GM23338 (cell line): ENCODE measurements around the gene AMBRA1.

Source experiments
- CREB1 ChIP-seq: fragments of 250-450 bp; sonication (Bioruptor Pico); IDR thresholded peaks from 2 replicates; pipeline ENCODE4 v1.5.0; 2020; ENCODE audit warnings: low read depth, mild to moderate bottlenecking, moderate library complexity
- EZH2 ChIP-seq: fragments of 200-600 bp; sonication (generic); IDR thresholded peaks from one replicate; pipeline ENCODE4 v1.8.0; 2017; ENCODE audit warnings: antibody characterized with exemption, mild to moderate bottlenecking, low read depth; ENCODE audit not compliant: unreplicated experiment
- EZH2phosphoT487 ChIP-seq: fragments of 200-600 bp; sonication (generic); IDR thresholded peaks from one replicate; pipeline ENCODE4 v1.8.1; 2018; ENCODE audit warnings: antibody characterized with exemption; ENCODE audit not compliant: unreplicated experiment
- JUNB ChIP-seq: IDR thresholded peaks from one replicate; pipeline ENCODE4 v1.6.1; 2016; ENCODE audit warnings: antibody characterized with exemption; ENCODE audit not compliant: unreplicated experiment
- NANOG ChIP-seq: IDR thresholded peaks from 2 replicates; pipeline ENCODE4 v1.6.1; 2016; ENCODE audit warnings: antibody characterized with exemption, borderline replicate concordance
- POLR2AphosphoS5 ChIP-seq: IDR thresholded peaks from 2 replicates; pipeline ENCODE4 v1.6.1; 2016; ENCODE audit warnings: antibody characterized with exemption, low read depth
- REST ChIP-seq: IDR thresholded peaks from one replicate; pipeline ENCODE4 v1.6.1; 2018; ENCODE audit warnings: antibody characterized with exemption; ENCODE audit not compliant: unreplicated experiment
- STAT1 ChIP-seq: IDR thresholded peaks from one replicate; pipeline ENCODE4 v1.6.1; 2016; ENCODE audit warnings: antibody characterized with exemption; ENCODE audit not compliant: unreplicated experiment
- ZNF114 ChIP-seq: fragments of 250-450 bp; sonication (Bioruptor Pico); IDR thresholded peaks from 2 replicates; pipeline ENCODE4 v1.5.0; 2020; ENCODE audit warnings: mild to moderate bottlenecking, moderate library complexity
- ZNF331 ChIP-seq: fragments of 250-450 bp; sonication (Bioruptor Pico); IDR thresholded peaks from 2 replicates; pipeline ENCODE4 v1.5.0; 2020; ENCODE audit warnings: low read depth, mild to moderate bottlenecking, moderate library complexity
- TF ChIP-seq, protein P1 (sequence below), 2 experiments: fragments of 200-600 bp in 1 of 2; sonication (generic) in 1 of 2; conservative IDR thresholded peaks; 2 replicates each; pipeline versions ENCODE4 v1.5.1 to v1.6.1; 2016 to 2017; ENCODE audit warnings: antibody characterized with exemption in 2 of 2, low read depth in 2 of 2, mild to moderate bottlenecking in 2 of 2, moderate library complexity in 1 of 2
- TF ChIP-seq, protein P2 (sequence below): IDR thresholded peaks from 2 replicates; pipeline ENCODE4 v1.6.1; 2016; ENCODE audit warnings: antibody characterized with exemption

- no peak for TF ChIP-seq EZH2
- TF ChIP-seq, protein P1, sequence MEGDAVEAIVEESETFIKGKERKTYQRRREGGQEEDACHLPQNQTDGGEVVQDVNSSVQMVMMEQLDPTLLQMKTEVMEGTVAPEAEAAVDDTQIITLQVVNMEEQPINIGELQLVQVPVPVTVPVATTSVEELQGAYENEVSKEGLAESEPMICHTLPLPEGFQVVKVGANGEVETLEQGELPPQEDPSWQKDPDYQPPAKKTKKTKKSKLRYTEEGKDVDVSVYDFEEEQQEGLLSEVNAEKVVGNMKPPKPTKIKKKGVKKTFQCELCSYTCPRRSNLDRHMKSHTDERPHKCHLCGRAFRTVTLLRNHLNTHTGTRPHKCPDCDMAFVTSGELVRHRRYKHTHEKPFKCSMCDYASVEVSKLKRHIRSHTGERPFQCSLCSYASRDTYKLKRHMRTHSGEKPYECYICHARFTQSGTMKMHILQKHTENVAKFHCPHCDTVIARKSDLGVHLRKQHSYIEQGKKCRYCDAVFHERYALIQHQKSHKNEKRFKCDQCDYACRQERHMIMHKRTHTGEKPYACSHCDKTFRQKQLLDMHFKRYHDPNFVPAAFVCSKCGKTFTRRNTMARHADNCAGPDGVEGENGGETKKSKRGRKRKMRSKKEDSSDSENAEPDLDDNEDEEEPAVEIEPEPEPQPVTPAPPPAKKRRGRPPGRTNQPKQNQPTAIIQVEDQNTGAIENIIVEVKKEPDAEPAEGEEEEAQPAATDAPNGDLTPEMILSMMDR (conservative IDR thresholded peaks at IDR 0.05; ENCODE audit: low read depth in 2 of 2) = no peak
- TF ChIP-seq ZNF331 (CRISPR knock-in tag) = no peak
- TF ChIP-seq REST = no peak
- TF ChIP-seq CREB1 = no peak
- no peak for TF ChIP-seq POLR2AphosphoS5
- TF ChIP-seq, protein P2, sequence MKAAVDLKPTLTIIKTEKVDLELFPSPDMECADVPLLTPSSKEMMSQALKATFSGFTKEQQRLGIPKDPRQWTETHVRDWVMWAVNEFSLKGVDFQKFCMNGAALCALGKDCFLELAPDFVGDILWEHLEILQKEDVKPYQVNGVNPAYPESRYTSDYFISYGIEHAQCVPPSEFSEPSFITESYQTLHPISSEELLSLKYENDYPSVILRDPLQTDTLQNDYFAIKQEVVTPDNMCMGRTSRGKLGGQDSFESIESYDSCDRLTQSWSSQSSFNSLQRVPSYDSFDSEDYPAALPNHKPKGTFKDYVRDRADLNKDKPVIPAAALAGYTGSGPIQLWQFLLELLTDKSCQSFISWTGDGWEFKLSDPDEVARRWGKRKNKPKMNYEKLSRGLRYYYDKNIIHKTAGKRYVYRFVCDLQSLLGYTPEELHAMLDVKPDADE = no peak
- no peak for TF ChIP-seq NANOG
- no peak for TF ChIP-seq EZH2phosphoT487
- no peak for TF ChIP-seq JUNB
- TF ChIP-seq STAT1 = no peak
- TF ChIP-seq ZNF114 (CRISPR knock-in tag) = no peak
Observed at GRCh38 chr11:46641639-46642038, 47.8 kb upstream of the AMBRA1 start.
